Calu3 (cell line): Measurements from ENCODE around the gene KSR2. TPM values are rescaled to one million over a fixed set of nuclear protein-coding genes. Genes with fewer than 3 reads are reported as not detected.

Source experiments
- BruUV-seq: library from RNA; stranded (reverse); fragments of 400-500 nt; replicated peaks from 2 replicates; lab custom pipeline; 2021; lab: Mats Ljungman, UMichigan
- CTCF ChIA-PET: fragments of 300-600 bp; sonication (Branson Sonifier 250); formaldehyde crosslinking; loops from one replicate; lab custom pipeline; 2022; ENCODE audit warnings: antibody characterized with exemption; lab: Charles Lee
- DNase-seq: peaks from one replicate; pipeline ENCODE4 v3.0.0; 2022
- H3K27ac Mint-ChIP-seq: one replicate; pipeline ENCODE4 v1.8.0; 2022; ENCODE audit warnings: mixed read lengths; ENCODE audit not compliant: unreplicated experiment
- H3K27me3 Mint-ChIP-seq: one replicate; pipeline ENCODE4 v1.8.0; 2022; ENCODE audit warnings: mixed read lengths; ENCODE audit not compliant: unreplicated experiment
- H3K36me3 Mint-ChIP-seq: one replicate; pipeline ENCODE4 v1.8.0; 2022; ENCODE audit warnings: mild to moderate bottlenecking, moderate library complexity, mixed read lengths; ENCODE audit not compliant: insufficient read depth, unreplicated experiment
- H3K4me1 Mint-ChIP-seq: one replicate; pipeline ENCODE4 v1.8.0; 2022; ENCODE audit warnings: mild to moderate bottlenecking, low read depth, mixed read lengths; ENCODE audit not compliant: unreplicated experiment
- H3K4me3 Mint-ChIP-seq: one replicate; pipeline ENCODE4 v1.8.0; 2022; ENCODE audit warnings: mild to moderate bottlenecking, low read depth, moderate library complexity, mixed read lengths; ENCODE audit not compliant: unreplicated experiment
- H3K9me3 Mint-ChIP-seq: one replicate; pipeline ENCODE4 v1.8.0; 2022; ENCODE audit warnings: low read depth, mixed read lengths; ENCODE audit not compliant: unreplicated experiment
- intact Hi-C: fragments of 100-400 bp; cut with micrococcal nuclease; formaldehyde crosslinking; loops from one replicate; pipeline ENCODE4 v1.10.0; 2022; ENCODE audit not compliant: unreplicated experiment
- total RNA-seq: library from RNA; stranded (reverse); gene quantifications from 2 replicates; pipeline ENCODE4 v1.2.3, GENCODE V29; 2022
- TF ChIP-seq, protein P1 (sequence below): fragments of 200-600 bp; IDR thresholded peaks from one replicate; pipeline ENCODE4 v1.8.0; 2022; ENCODE audit warnings: antibody characterized with exemption; ENCODE audit not compliant: unreplicated experiment

KSR2 gene
- total RNA-seq, 1 experiment from 2014 or later: 1.9 TPM

DNA sequence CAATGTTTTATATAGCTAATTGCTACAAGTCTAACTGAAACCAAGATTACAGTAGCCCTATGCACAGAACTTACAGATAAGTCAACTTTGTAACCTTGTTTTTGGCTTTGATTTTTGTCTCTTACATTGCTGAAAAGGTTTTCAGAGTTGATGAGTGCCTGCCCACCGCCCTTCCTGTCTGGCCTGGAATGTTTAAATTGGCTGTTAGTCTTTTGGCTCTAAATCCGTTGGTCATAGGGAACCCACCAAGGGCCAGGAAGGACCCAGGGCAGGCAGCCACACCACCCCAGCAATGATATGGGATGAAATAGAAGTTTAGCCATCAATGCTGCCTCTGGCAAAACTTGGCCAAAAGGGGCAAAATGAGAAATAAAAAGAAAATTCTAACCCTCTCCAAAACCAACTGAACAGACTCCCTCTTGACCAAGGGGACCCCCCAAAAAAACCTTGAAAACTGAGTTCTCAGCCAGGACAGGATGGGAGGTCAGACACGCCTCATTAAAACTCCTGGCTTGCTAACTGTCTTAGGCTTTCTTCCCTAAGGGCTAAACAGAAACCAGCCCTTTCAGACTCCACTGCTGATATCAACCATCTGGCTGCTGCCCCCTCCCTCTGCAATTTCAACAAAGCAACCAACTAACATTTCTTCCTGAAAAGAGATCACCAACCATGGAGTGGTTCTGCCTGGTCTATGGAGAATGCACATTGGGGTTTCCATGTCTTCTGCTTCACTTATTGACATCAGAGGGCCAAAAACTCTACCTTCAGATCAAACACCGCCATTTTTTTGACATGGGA lies 365.3 kb downstream of the KSR2 start:
- intact Hi-C loops: no loop called here
- DNase-seq: no peak
- H3K9me3 Mint-ChIP-seq: no peaks in the 10 kb centered on the region
- TF ChIP-seq, protein P1, sequence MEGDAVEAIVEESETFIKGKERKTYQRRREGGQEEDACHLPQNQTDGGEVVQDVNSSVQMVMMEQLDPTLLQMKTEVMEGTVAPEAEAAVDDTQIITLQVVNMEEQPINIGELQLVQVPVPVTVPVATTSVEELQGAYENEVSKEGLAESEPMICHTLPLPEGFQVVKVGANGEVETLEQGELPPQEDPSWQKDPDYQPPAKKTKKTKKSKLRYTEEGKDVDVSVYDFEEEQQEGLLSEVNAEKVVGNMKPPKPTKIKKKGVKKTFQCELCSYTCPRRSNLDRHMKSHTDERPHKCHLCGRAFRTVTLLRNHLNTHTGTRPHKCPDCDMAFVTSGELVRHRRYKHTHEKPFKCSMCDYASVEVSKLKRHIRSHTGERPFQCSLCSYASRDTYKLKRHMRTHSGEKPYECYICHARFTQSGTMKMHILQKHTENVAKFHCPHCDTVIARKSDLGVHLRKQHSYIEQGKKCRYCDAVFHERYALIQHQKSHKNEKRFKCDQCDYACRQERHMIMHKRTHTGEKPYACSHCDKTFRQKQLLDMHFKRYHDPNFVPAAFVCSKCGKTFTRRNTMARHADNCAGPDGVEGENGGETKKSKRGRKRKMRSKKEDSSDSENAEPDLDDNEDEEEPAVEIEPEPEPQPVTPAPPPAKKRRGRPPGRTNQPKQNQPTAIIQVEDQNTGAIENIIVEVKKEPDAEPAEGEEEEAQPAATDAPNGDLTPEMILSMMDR: no peak
- CTCF ChIA-PET: no interaction called here
- BruUV-seq: no TSS peak
- H3K4me3 Mint-ChIP-seq: no peak overlapping the region
- no peaks in the 10 kb centered on the region for H3K36me3 Mint-ChIP-seq
- peaks cover 30% of the 10 kb centered on the region for H3K27me3 Mint-ChIP-seq
- no peak overlapping the region for H3K27ac Mint-ChIP-seq
- H3K4me1 Mint-ChIP-seq: peaks cover 20% of the 10 kb centered on the region

GRCh38 chr12:117599849-117600248 lies 368.9 kb downstream of the KSR2 start:
- peak; percentile 80 for DNase-seq
- Mint-ChIP-seq H3K27me3 (no peaks in the 10 kb centered on the region), H3K4me3 (peak overlapping the region; percentile 10), H3K27ac (peak overlapping the region; percentile 55), H3K36me3 (no peaks in the 10 kb centered on the region), H3K4me1 (peaks cover 36% of the 10 kb centered on the region), H3K9me3 (no peaks in the 10 kb centered on the region)
- no TSS peak for BruUV-seq
- CTCF ChIA-PET: interaction anchor here (0.9 to 2.3 kb wide), 3 partner anchors 12 to 254 kb away, joined by 3 to 10 read pairs (median 5); no protein-coding TSS in a partner anchor
- intact Hi-C loops: no loop called here
- TF ChIP-seq, protein P1: no peak

DNA sequence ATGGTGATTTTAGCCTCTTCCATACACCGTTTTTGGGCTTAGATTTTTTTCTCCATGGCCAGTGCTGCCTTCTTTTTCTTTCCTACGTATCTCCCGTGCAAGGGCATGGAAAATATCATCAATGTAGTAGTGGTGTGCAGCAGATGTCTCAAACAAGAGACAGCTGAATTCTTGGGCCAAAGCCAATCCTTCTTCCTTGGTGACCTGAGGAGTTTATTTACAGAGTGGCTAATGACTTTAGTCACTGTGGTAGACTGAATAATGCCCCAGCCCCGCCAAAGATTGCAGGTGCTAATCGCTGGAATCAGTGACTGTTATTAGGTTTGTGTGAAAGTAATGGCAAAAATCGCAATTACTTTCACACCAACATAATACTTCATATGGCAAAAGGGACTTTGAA lies 371.8 kb downstream of the KSR2 start:
- H3K27ac Mint-ChIP-seq: no peak overlapping the region
- no peak overlapping the region for H3K4me3 Mint-ChIP-seq
- H3K27me3 Mint-ChIP-seq: peaks cover 9% of the 10 kb centered on the region
- CTCF ChIA-PET: no interaction called here
- intact Hi-C loops: no loop called here
- H3K9me3 Mint-ChIP-seq: no peaks in the 10 kb centered on the region
- DNase-seq: peak; percentile 16
- TF ChIP-seq, protein P1: no peak
- H3K36me3 Mint-ChIP-seq: no peaks in the 10 kb centered on the region
- H3K4me1 Mint-ChIP-seq: peaks cover 36% of the 10 kb centered on the region
- no TSS peak for BruUV-seq

DNA sequence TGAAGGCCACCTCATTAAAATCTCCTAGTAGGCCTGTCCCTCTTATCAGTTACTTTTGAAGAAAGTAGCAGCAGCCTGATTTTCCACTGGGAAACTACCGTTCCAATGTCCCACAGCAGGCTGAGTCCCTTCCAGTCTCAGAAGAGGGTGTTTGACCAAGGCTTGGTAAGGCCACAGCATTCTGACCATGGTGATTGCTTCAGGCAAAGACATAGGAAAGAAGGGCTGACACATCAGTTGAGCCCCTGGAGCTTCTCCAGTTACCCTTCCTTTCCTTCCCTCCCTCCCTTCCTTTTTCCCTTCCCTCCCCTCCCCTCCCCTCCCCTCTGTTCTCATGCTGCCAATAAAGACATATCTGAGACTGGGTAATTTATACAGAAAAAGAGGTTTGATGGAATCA lies 373.0 kb downstream of the KSR2 start:
- intact Hi-C loops: no loop called here
- Mint-ChIP-seq H3K4me1 (peaks cover 35% of the 10 kb centered on the region), H3K36me3 (no peaks in the 10 kb centered on the region), H3K27me3 (peaks cover 9% of the 10 kb centered on the region), H3K4me3 (no peak overlapping the region), H3K27ac (no peak overlapping the region), H3K9me3 (no peaks in the 10 kb centered on the region)
- DNase-seq: no peak
- no TSS peak for BruUV-seq
- CTCF ChIA-PET: no interaction called here
- TF ChIP-seq, protein P1: no peak
